HepG2 (cell line): Measurements from ENCODE around the gene VEZT. TPM values are rescaled to one million over a fixed set of nuclear protein-coding genes. Genes with fewer than 3 reads are reported as not detected.

Source experiments
- ATAC-seq: fragments of 200-7000 bp; cut with Tn5 transposase; 3 replicates; pipeline ENCODE4 v1.9.1; 2020; ENCODE audit warnings: mild to moderate bottlenecking, moderate library complexity
- BruUV-seq: library from RNA; stranded (reverse); fragments of 400-500 nt; replicated peaks from 2 replicates; lab custom pipeline; 2021; lab: Mats Ljungman, UMichigan
- CTCF ChIA-PET: fragments of 300-600 bp; formaldehyde crosslinking; extraction: SDS; loops from one replicate; lab custom pipeline; 2021; ENCODE audit warnings: low total read pairs, inconsistent platforms, low intra/inter-chr PET ratio; lab: Yijun Ruan, JAX
- POLR2A ChIA-PET: fragments of 350-600 bp; sonication (Branson Sonifier 250); formaldehyde crosslinking; loops from one replicate; lab custom pipeline; 2020; ENCODE audit warnings: antibody characterized with exemption, inconsistent platforms; lab: Yijun Ruan, JAX
- DNase-seq: peaks from one replicate; pipeline ENCODE4 v3.0.0-alpha.2; 2015; ENCODE audit warnings: low spot score
- FAIRE-seq: peaks from 3 replicates; lab custom pipeline; 2011; peaks lifted over from hg19 to GRCh38; lab: Jason Lieb, UNC
- H2AFZ ChIP-seq: one replicate; pipeline ENCODE4 v1.6.1; 2011; ENCODE audit warnings: low read length, inconsistent platforms
- H3K27ac ChIP-seq: fragments of 300-600 bp; 3 replicates; pipeline ENCODE4 v1.8.0; 2011; ENCODE audit warnings: mixed run types, mild to moderate bottlenecking, mixed read lengths, low read length, inconsistent platforms; ENCODE audit not compliant: insufficient read depth; ENCODE audit errors: extremely low read length
- H3K27me3 ChIP-seq, 2 experiments: fragments of 200-600 bp in 1 of 2; 2 replicates in 1 of 2; 3 replicates in 1 of 2; pipeline versions ENCODE4 v1.6.0 to v1.8.0; 2011; ENCODE audit warnings: low read length in 2 of 2, mild to moderate bottlenecking in 2 of 2, moderate library complexity in 2 of 2, inconsistent platforms in 1 of 2; ENCODE audit not compliant: insufficient read depth in 2 of 2, control insufficient read depth in 1 of 2
- H3K36me3 ChIP-seq, 2 experiments: fragments of 200-600 bp in 1 of 2; replicated peaks in 1 of 2; 2 replicates in 1 of 2; 3 replicates in 1 of 2; pipeline versions ENCODE4 v1.5.1 to v1.8.0; 2011; ENCODE audit warnings: low read length in 2 of 2, inconsistent platforms in 1 of 2; ENCODE audit not compliant: insufficient read depth in 2 of 2, control insufficient read depth in 1 of 2
- H3K4me1 ChIP-seq: 2 replicates; pipeline ENCODE4 v1.5.1; 2012; ENCODE audit warnings: low read length, inconsistent platforms; ENCODE audit not compliant: insufficient read depth
- H3K4me2 ChIP-seq: 2 replicates; pipeline ENCODE4 v1.6.0; 2011; ENCODE audit warnings: low read depth, low read length, inconsistent platforms
- H3K4me3 ChIP-seq, 3 experiments: fragments of 200-600 bp in 1 of 3; sonication (generic), shearing (Covaris generic) in 1 of 3; replicated peaks in 1 of 3; 2 replicates each; pipeline ENCODE4 v1.5.1; 2011 to 2016; ENCODE audit warnings: low read length in 3 of 3, inconsistent platforms in 2 of 3, low read depth in 2 of 3, mild to moderate bottlenecking in 2 of 3, control low read depth in 1 of 3, mixed read lengths in 1 of 3; ENCODE audit not compliant: insufficient read depth in 1 of 3
- H3K79me2 ChIP-seq: one replicate; pipeline ENCODE4 v1.6.1; 2011; ENCODE audit warnings: low read length, inconsistent platforms; ENCODE audit not compliant: insufficient read depth
- H3K9ac ChIP-seq: 2 replicates; pipeline ENCODE4 v1.6.0; 2011; ENCODE audit warnings: mild to moderate bottlenecking, low read depth, low read length, inconsistent platforms; ENCODE audit not compliant: insufficient read depth
- H3K9me3 ChIP-seq: 2 replicates; pipeline ENCODE4 v1.5.1; 2012; ENCODE audit warnings: mild to moderate bottlenecking, low read length
- H4K20me1 ChIP-seq: 2 replicates; pipeline ENCODE4 v1.6.0; 2011; ENCODE audit warnings: inconsistent platforms, mild to moderate bottlenecking, low read length, moderate library complexity; ENCODE audit not compliant: insufficient read depth
- CAMTA2 ChIP-seq: sonication (generic); formaldehyde crosslinking; IDR thresholded peaks from 2 replicates; pipeline ENCODE4 v1.4.0; 2020; ENCODE audit warnings: mild to moderate bottlenecking, missing genetic modification reagents, borderline replicate concordance
- CEBPG ChIP-seq: IDR thresholded peaks from 2 replicates; pipeline ENCODE4 v1.6.1; 2016
- CENPX ChIP-seq: sonication (generic); formaldehyde crosslinking; IDR thresholded peaks from 2 replicates; pipeline ENCODE4 v1.9.0; 2021; ENCODE audit warnings: mild to moderate bottlenecking, missing genetic modification reagents, moderate library complexity
- HOXA7 ChIP-seq: sonication (generic); formaldehyde crosslinking; IDR thresholded peaks from 2 replicates; pipeline ENCODE4 v1.8.1; 2022; ENCODE audit warnings: mild to moderate bottlenecking, missing genetic modification reagents, moderate library complexity
- ISX ChIP-seq: sonication (generic); formaldehyde crosslinking; conservative IDR thresholded peaks from 2 replicates; pipeline ENCODE4 v1.5.0; 2020; ENCODE audit warnings: missing genetic modification reagents
- KAT7 ChIP-seq: IDR thresholded peaks from 2 replicates; pipeline ENCODE4 v1.6.1; 2018; ENCODE audit warnings: borderline replicate concordance, missing compliant biosample characterization
- KLF15 ChIP-seq: sonication (generic); formaldehyde crosslinking; IDR thresholded peaks from 2 replicates; pipeline ENCODE4 v1.8.1; 2023; ENCODE audit warnings: borderline replicate concordance, mild to moderate bottlenecking, inconsistent platforms, missing genetic modification reagents, mixed read lengths
- KMT2B ChIP-seq: IDR thresholded peaks from 2 replicates; pipeline ENCODE4 v1.6.1; 2016; ENCODE audit warnings: missing genetic modification reagents, missing compliant biosample characterization
- MAZ ChIP-seq, 2 experiments: sonication (generic) in 1 of 2; formaldehyde crosslinking in 1 of 2; IDR thresholded peaks; 2 replicates each; pipeline versions ENCODE4 v1.5.0 to v1.6.1; 2012 to 2020; ENCODE audit warnings: low read depth in 2 of 2, mild to moderate bottlenecking in 2 of 2, borderline replicate concordance in 1 of 2, improper control_type of control experiment in 1 of 2, low read length in 1 of 2, missing genetic modification reagents in 1 of 2, moderate library complexity in 1 of 2
- RNF219 ChIP-seq: sonication (generic); formaldehyde crosslinking; IDR thresholded peaks from 2 replicates; pipeline ENCODE4 v1.5.0; 2020; ENCODE audit warnings: mild to moderate bottlenecking, missing genetic modification reagents
- SMC3 ChIP-seq: IDR thresholded peaks from 2 replicates; pipeline ENCODE4 v1.6.1; 2011; ENCODE audit warnings: low read length, improper control_type of control experiment
- SP140L ChIP-seq: sonication (generic); formaldehyde crosslinking; IDR thresholded peaks from 2 replicates; pipeline ENCODE4 v1.4.0; 2020; ENCODE audit warnings: missing genetic modification reagents, borderline replicate concordance
- ZNF101 ChIP-seq: sonication (generic); formaldehyde crosslinking; IDR thresholded peaks from 2 replicates; pipeline ENCODE4 v1.4.0; 2020; ENCODE audit warnings: mild to moderate bottlenecking, low read depth, missing genetic modification reagents, borderline replicate concordance
- ZNF121 ChIP-seq: sonication (generic); formaldehyde crosslinking; IDR thresholded peaks from 2 replicates; pipeline ENCODE4 v1.5.0; 2020; ENCODE audit warnings: mild to moderate bottlenecking, missing genetic modification reagents
- ZNF160 ChIP-seq: sonication (generic); formaldehyde crosslinking; IDR thresholded peaks from 2 replicates; pipeline ENCODE4 v1.8.0; 2022; ENCODE audit warnings: mild to moderate bottlenecking, inconsistent platforms, missing genetic modification reagents
- ZNF17 ChIP-seq: sonication (generic); formaldehyde crosslinking; IDR thresholded peaks from 2 replicates; pipeline ENCODE4 v1.5.0; 2020; ENCODE audit warnings: mild to moderate bottlenecking, missing genetic modification reagents
- ZNF180 ChIP-seq: sonication (generic); formaldehyde crosslinking; IDR thresholded peaks from 2 replicates; pipeline ENCODE4 v1.4.0; 2020; ENCODE audit warnings: low read depth, missing genetic modification reagents, borderline replicate concordance
- ZNF331 ChIP-seq: sonication (generic); formaldehyde crosslinking; IDR thresholded peaks from 2 replicates; pipeline ENCODE4 v1.4.0; 2020; ENCODE audit warnings: missing genetic modification reagents
- ZNF33A ChIP-seq: sonication (generic); formaldehyde crosslinking; IDR thresholded peaks from 2 replicates; pipeline ENCODE4 v1.5.1; 2020; ENCODE audit warnings: missing genetic modification reagents, mild to moderate bottlenecking, moderate library complexity, borderline replicate concordance
- WGBS: methylation state at CpG from one replicate; pipeline ENCODE4 v1.1.6; 2017; ENCODE audit warnings: low lambda C conversion rate; 5-methylcytosine and 5-hydroxymethylcytosine counted together
- in situ Hi-C: cut with HindIII; loops from 2 replicates; pipeline ENCODE4 v1.10.0; 2017; ENCODE audit warnings: low pct_unique_long_range_greater_than_20kb; ENCODE audit not compliant: extremely low pct_ligation_motif_present
- intact Hi-C: fragments of 100-400 bp; cut with micrococcal nuclease; formaldehyde crosslinking; loops from one replicate; pipeline ENCODE4 v1.10.0; 2022; ENCODE audit not compliant: unreplicated experiment
- polyA plus RNA-seq, 8 experiments: library from polyadenylated mRNA; depleted of rRNA in 3 of 8; stranded (reverse) in 7 of 8; unstranded in 1 of 8; fragments of >200 nt; fragmentation: Illumina TruSeq in 4 of 8; extraction: Trizol in 4 of 8; gene quantifications; 2 replicates each; pipeline versions ENCODE4 v1.2.1 to v1.2.3, GENCODE V29; 2011 to 2016; ENCODE audit warnings: low read depth in 4 of 8, missing spikeins in 1 of 8, mixed read lengths in 1 of 8; ENCODE audit not compliant: insufficient read depth in 1 of 8
- total RNA-seq, 5 experiments: library from RNA; depleted of rRNA; stranded (reverse); fragments of >200 nt; fragmentation: Illumina TruSeq; extraction: Trizol; gene quantifications; 2 replicates each; pipeline ENCODE4 v1.2.3, GENCODE V29; 2016; ENCODE audit warnings: low read depth in 1 of 5

The VEZT gene
- total and polyA plus RNA-seq, 2 of the 13 experiments (the other 11 are each of a cell fraction or from before 2014, with no cell fraction given): 35.5 to 51.6 TPM

DNA sequence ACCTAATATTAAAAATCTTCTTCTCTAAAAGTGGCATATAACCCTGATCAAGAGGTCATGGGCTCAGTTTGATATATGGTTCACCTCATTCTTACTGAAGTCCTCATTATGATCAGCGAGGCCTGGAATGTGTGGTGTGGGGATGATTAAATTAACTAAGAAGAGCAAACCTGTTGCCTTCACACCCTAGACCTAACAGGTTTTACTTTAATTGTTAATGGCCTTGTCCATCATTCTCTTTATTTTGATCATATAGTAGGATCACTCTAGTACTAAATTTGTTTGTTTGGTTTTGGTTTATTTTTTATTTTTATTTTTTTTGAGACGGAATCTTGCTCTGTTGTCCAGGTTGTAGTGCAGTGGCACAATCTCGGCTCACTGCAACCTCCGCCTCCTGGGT is 43.5 kb downstream of the VEZT start:
- Histone ChIP-seq H3K27ac (no peak overlapping the region), H3K27me3 (no peaks in the 10 kb centered on the region), H3K79me2 (no peaks in the 10 kb centered on the region), H3K4me1 (no peaks in the 10 kb centered on the region), H3K36me3 (peaks cover 9 to 34% of the 10 kb centered on the region in 2 experiments; a peak in 4 of 5 replicates), H2AFZ (no peak overlapping the region), H3K4me3 (no peak overlapping the region), H3K4me2 (no peak overlapping the region), H4K20me1 (no peaks in the 10 kb centered on the region), H3K9ac (no peak overlapping the region), H3K9me3 (no peaks in the 10 kb centered on the region)
- ATAC-seq (no peak), DNase-seq (no peak), FAIRE-seq (no peak)
- no TSS peak for BruUV-seq
- TF ChIP-seq CENPX (CRISPR knock-in tag) (no peak), ZNF101 (no peak), SMC3 (no peak), CEBPG (CRISPR knock-in tag) (no peak), KLF15 (CRISPR knock-in tag) (no peak), SP140L (CRISPR knock-in tag) (no peak), KAT7 (CRISPR knock-in tag) (no peak), ZNF33A (CRISPR knock-in tag) (no peak)
- CTCF ChIA-PET: no interaction called here
- intact Hi-C loops: no loop called here
- POLR2A ChIA-PET: no interaction called here
- WGBS: 96% methylated on average over 4 of the region's 4 CpGs
- in situ Hi-C loops: no loop called here

DNA sequence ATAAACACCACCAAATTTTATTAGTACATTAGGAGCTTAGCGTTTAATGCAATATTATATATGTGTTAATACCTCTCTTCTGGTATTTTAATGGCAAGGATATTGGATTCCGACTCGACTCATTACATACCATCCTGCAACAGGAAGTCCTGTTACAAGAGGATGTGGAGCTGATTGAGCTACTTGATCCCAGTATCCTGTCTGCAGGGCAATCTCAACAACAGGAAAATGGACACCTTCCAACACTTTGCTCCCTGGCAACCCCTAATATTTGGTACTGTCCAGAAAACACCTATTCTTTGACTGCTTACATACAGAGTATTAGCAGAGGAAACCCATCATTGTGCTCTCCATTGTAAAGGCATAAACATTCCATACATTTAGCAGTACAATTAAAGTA is 45.2 kb downstream of the VEZT start:
- no TSS peak for BruUV-seq
- Histone ChIP-seq H3K27ac (no peak overlapping the region), H3K36me3 (peaks cover 13 to 23% of the 10 kb centered on the region in 2 experiments; a peak in 4 of 5 replicates), H3K4me2 (no peak overlapping the region)
- CTCF ChIA-PET: no interaction called here
- FAIRE-seq: no peak
- TF ChIP-seq ZNF180 (CRISPR knock-in tag) (no peak), CAMTA2 (CRISPR knock-in tag) (no peak), MAZ (IDR thresholded peaks at IDR 0.05; ENCODE audit: borderline replicate concordance, low read depth, low read length) (no peak), MAZ (CRISPR knock-in tag; IDR thresholded peaks at IDR 0.05; ENCODE audit: low read depth) (no peak), KMT2B (no peak), HOXA7 (no peak), ZNF17 (CRISPR knock-in tag) (no peak), ZNF160 (CRISPR knock-in tag) (no peak), RNF219 (CRISPR knock-in tag) (no peak), ZNF121 (CRISPR knock-in tag) (no peak), ISX (CRISPR knock-in tag) (no peak), ZNF331 (CRISPR knock-in tag) (no peak)
- TF ChIP-seq, all 625 proteins: peak for 0
- 94% methylated on average over 3 of the region's 3 CpGs for WGBS
- no peak overlapping the region for H3K4me3 ChIP-seq
- H2AFZ ChIP-seq: no peak overlapping the region
- no peak overlapping the region for H3K9ac ChIP-seq
- H3K4me1 ChIP-seq: no peaks in the 10 kb centered on the region
- DNase-seq (no peak), ATAC-seq (no peak)
- H3K79me2 ChIP-seq: no peaks in the 10 kb centered on the region
- POLR2A ChIA-PET: no interaction called here
- no peaks in the 10 kb centered on the region for H3K9me3 ChIP-seq
- H4K20me1 ChIP-seq: no peaks in the 10 kb centered on the region
- H3K27me3 ChIP-seq: no peaks in the 10 kb centered on the region
- in situ Hi-C loops: no loop called here
- intact Hi-C loops: no loop called here
